Spleen (tissue), 11 donors: ENCODE results near the gene SMPD2. TPM values are rescaled to one million over a fixed set of nuclear protein-coding genes. Genes with fewer than 3 reads are reported as not detected.

Experiments used
- DNase-seq: peaks from one replicate; pipeline ENCODE4 v3.0.0-alpha.2; 2020
- H3K27ac ChIP-seq, 8 donors: fragments of 200-600 bp; sonication (generic) in 7 of 8; 1 replicate in 4 of 8; 2 replicates in 4 of 8; pipeline versions ENCODE4 v1.5.0 to v1.8.0; 2016 to 2021; ENCODE audit warnings: inconsistent platforms in 4 of 8, mild to moderate bottlenecking in 4 of 8, moderate library complexity in 1 of 8
- H3K27me3 ChIP-seq, 7 donors: fragments of 200-600 bp; sonication (generic) in 6 of 7; replicated peaks in 1 of 7; 1 replicate in 4 of 7; 2 replicates in 3 of 7; pipeline versions ENCODE4 v1.5.0 to v1.8.0; 2016 to 2021; ENCODE audit warnings: inconsistent platforms in 3 of 7, mild to moderate bottlenecking in 1 of 7
- H3K36me3 ChIP-seq, 6 donors: fragments of 200-600 bp; sonication (generic) in 5 of 6; 1 replicate in 4 of 6; 2 replicates in 2 of 6; pipeline versions ENCODE4 v1.5.0 to v1.8.0; 2016 to 2021; ENCODE audit warnings: inconsistent platforms in 2 of 6
- H3K4me1 ChIP-seq, 6 donors: fragments of 200-600 bp; sonication (generic) in 5 of 6; 1 replicate in 3 of 6; 2 replicates in 3 of 6; pipeline versions ENCODE4 v1.5.0 to v1.8.0; 2016 to 2021; ENCODE audit warnings: inconsistent platforms in 3 of 6
- H3K4me3 ChIP-seq, 8 donors: fragments of 200-600 bp; sonication (generic) in 7 of 8; 1 replicate in 4 of 8; 2 replicates in 4 of 8; pipeline versions ENCODE4 v1.5.0 to v1.8.0; 2016 to 2021; ENCODE audit warnings: inconsistent platforms in 4 of 8, mild to moderate bottlenecking in 4 of 8, moderate library complexity in 2 of 8
- H3K9me3 ChIP-seq, 8 donors: fragments of 200-600 bp; sonication (generic) in 7 of 8; 1 replicate in 4 of 8; 2 replicates in 4 of 8; pipeline versions ENCODE4 v1.5.0 to v1.8.0; 2016 to 2021; ENCODE audit warnings: inconsistent platforms in 4 of 8
- POLR2A ChIP-seq, 3 donors: fragments of 450-650 bp; IDR thresholded peaks; one replicate each; pipeline ENCODE4 v1.5.1; 2017; ENCODE audit warnings: antibody characterized with exemption in 3 of 3, mild to moderate bottlenecking in 1 of 3
- POLR2AphosphoS5 ChIP-seq, 3 donors: sonication (generic); formaldehyde crosslinking; IDR thresholded peaks; one replicate each; pipeline ENCODE4 v1.5.1; 2017; ENCODE audit warnings: antibody characterized with exemption in 3 of 3
- WGBS, 5 donors: extraction: QIAGEN DNeasy Blood & Tissue Kit in 3 of 5; methylation state at CpG; one replicate each; pipeline versions ENCODE4 v1.1.5 to v1.1.7; 2013 to 2018; 5-methylcytosine and 5-hydroxymethylcytosine counted together
- intact Hi-C: fragments of 100-400 bp; cut with DNase I; formaldehyde crosslinking; loops from one replicate; pipeline ENCODE4 v1.15.0; 2023; ENCODE audit warnings: low total_unique reads
- polyA plus RNA-seq, 3 donors: library from polyadenylated mRNA; stranded (reverse); fragments of 200-250 nt; gene quantifications; one replicate each; pipeline ENCODE4 v1.2.1, GENCODE V29; 2013
- total RNA-seq, 7 donors: library from RNA; depleted of rRNA in 3 of 7; stranded (reverse); fragments of >200 nt in 3 of 7; fragmentation: NEBNext Ultra II Directional in 4 of 7; extraction: Animal tissue kit (Norgen Biotek cat#: 25700) in 4 of 7; gene quantifications; one replicate each; pipeline versions ENCODE4 v1.1.0 to v1.2.1, GENCODE V29; 2016 to 2021
- TF ChIP-seq, protein P1 (sequence below), 11 experiments: fragments of 200-600 bp in 7 of 11; fragments of 450-650 bp in 4 of 11; sonication (generic) in 4 of 11; IDR thresholded peaks in 8 of 11; conservative IDR thresholded peaks in 3 of 11; 1 replicate in 7 of 11; 2 replicates in 4 of 11; pipeline versions ENCODE4 v1.4.0 to v1.8.0; 2016 to 2021; ENCODE audit warnings: antibody characterized with exemption in 11 of 11, inconsistent platforms in 4 of 11, mild to moderate bottlenecking in 1 of 11
- donor health status: healthy with polysubstance abuse.
- donor health status: DM: no; HTN: no; CAD: no; lungs with moderate emphysema.
- donor health status: DM: no; HTN: no; CAD: no.
- donor health status: Bipolar disorder and iron deficiency.
- donor health status: healthy.
- donor health status: DM: no; HTN: no; CAD: no.
- donor health status: DM: yes; HTN: yes; CAD: no.

The SMPD2 gene
- total and polyA plus RNA-seq, 10 donors = 11.4 to 21.4 (median 18.9) TPM

- Histone ChIP-seq H3K4me3 (no peak overlapping the region), H3K9me3 (peaks cover 0 to 6% (median 0%) of the 10 kb centered on the region in 8 donors), H3K36me3 (no peaks in the 10 kb centered on the region), H3K27me3 (no peaks in the 10 kb centered on the region), H3K4me1 (no peaks in the 10 kb centered on the region), H3K27ac (no peak overlapping the region)
- DNase-seq = no peak
- TF ChIP-seq POLR2AphosphoS5 (IDR thresholded peaks at IDR 0.05) = no peak
- TF ChIP-seq POLR2A (IDR thresholded peaks at IDR 0.05) = no peak
- TF ChIP-seq, protein P1, sequence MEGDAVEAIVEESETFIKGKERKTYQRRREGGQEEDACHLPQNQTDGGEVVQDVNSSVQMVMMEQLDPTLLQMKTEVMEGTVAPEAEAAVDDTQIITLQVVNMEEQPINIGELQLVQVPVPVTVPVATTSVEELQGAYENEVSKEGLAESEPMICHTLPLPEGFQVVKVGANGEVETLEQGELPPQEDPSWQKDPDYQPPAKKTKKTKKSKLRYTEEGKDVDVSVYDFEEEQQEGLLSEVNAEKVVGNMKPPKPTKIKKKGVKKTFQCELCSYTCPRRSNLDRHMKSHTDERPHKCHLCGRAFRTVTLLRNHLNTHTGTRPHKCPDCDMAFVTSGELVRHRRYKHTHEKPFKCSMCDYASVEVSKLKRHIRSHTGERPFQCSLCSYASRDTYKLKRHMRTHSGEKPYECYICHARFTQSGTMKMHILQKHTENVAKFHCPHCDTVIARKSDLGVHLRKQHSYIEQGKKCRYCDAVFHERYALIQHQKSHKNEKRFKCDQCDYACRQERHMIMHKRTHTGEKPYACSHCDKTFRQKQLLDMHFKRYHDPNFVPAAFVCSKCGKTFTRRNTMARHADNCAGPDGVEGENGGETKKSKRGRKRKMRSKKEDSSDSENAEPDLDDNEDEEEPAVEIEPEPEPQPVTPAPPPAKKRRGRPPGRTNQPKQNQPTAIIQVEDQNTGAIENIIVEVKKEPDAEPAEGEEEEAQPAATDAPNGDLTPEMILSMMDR (IDR thresholded peaks at IDR 0.05 in 8 of 11, conservative IDR thresholded peaks at IDR 0.05 in 3 of 11) = no peak
- WGBS, 5 donors = 65 to 79% (median 70%) methylated on average over 4 of the region's 4 CpGs
- intact Hi-C loops = no loop called here
Measured at GRCh38 chr6:109417646-109418045, 22.9 kb upstream of the SMPD2 start.

DNA sequence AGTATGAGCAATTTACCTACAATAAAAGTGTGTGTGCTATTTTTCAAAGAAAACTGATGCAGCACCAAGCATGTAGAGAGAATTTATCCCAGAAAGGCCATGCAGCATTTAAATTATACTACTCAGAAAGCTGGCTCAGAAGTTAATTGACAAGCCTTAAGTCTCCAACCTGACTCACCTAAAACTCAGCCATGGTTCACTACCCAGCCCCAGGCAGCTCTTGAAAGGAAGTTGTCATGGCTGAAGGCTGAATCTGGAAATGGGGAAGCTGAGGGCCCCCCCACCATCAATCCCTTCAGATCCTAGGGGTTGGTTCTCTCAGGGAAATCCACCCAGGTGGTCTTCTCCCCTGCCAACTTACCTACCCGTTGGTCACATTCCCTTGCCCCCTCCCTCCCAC, 19.8 kb upstream of the SMPD2 start:
- DNase-seq = no peak
- Histone ChIP-seq H3K9me3 (no peaks in the 10 kb centered on the region), H3K27ac (no peak overlapping the region), H3K36me3 (no peaks in the 10 kb centered on the region), H3K4me1 (no peaks in the 10 kb centered on the region), H3K27me3 (no peaks in the 10 kb centered on the region), H3K4me3 (no peak overlapping the region)
- TF ChIP-seq, protein P1 (IDR thresholded peaks at IDR 0.05 in 8 of 11, conservative IDR thresholded peaks at IDR 0.05 in 3 of 11) = no peak
- TF ChIP-seq POLR2AphosphoS5 (IDR thresholded peaks at IDR 0.05) (no peak), POLR2A (IDR thresholded peaks at IDR 0.05) (no peak)
- intact Hi-C loops = no loop called here
- WGBS, 5 donors = 32 to 58% (median 50%) methylated on average over 1 of the region's 1 CpG

DNA sequence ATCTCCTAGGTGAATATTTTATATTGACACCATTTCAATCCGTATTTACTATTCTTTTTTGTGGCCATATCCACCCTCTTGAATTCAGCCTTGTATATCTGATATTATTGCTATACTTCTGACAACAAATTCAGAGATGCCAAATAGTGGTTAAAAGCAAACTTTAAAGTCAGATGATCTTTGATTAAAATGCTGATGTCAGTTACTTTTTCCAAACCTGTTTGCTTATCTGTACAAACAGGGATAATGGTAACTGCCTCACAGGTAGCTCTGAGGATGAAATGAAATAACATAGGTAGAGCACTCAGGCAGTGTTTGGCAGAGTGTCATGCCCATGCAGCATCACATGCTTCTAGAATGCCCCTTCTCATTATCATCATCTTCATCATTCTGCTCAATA, 19.3 kb upstream of the SMPD2 start:
- H3K9me3 ChIP-seq = no peaks in the 10 kb centered on the region
- no peak overlapping the region for H3K27ac ChIP-seq
- TF ChIP-seq, protein P1 (IDR thresholded peaks at IDR 0.05 in 8 of 11, conservative IDR thresholded peaks at IDR 0.05 in 3 of 11) = no peak
- TF ChIP-seq POLR2A (IDR thresholded peaks at IDR 0.05) (no peak), POLR2AphosphoS5 (IDR thresholded peaks at IDR 0.05) (no peak)
- no peaks in the 10 kb centered on the region for H3K27me3 ChIP-seq
- no peak overlapping the region for H3K4me3 ChIP-seq
- WGBS, 5 donors = 81 to 100% (median 87%) methylated on average over 1 of the region's 1 CpG
- H3K36me3 ChIP-seq = no peaks in the 10 kb centered on the region
- no peak for DNase-seq
- H3K4me1 ChIP-seq = no peaks in the 10 kb centered on the region
- intact Hi-C loops = no loop called here

GRCh38 chr6:109424946-109425345, 15.6 kb upstream of the SMPD2 start:
- no peak for DNase-seq
- TF ChIP-seq POLR2AphosphoS5 (IDR thresholded peaks at IDR 0.05) = no peak
- TF ChIP-seq, protein P1 (IDR thresholded peaks at IDR 0.05 in 8 of 11, conservative IDR thresholded peaks at IDR 0.05 in 3 of 11) = no peak
- no peak for TF ChIP-seq POLR2A (IDR thresholded peaks at IDR 0.05)
- Histone ChIP-seq H3K4me3 (no peak overlapping the region), H3K36me3 (no peaks in the 10 kb centered on the region), H3K9me3 (no peaks in the 10 kb centered on the region), H3K27me3 (no peaks in the 10 kb centered on the region), H3K4me1 (no peaks in the 10 kb centered on the region), H3K27ac (no peak overlapping the region)
- intact Hi-C loops = no loop called here
- WGBS, 5 donors = 84 to 95% (median 89%) methylated on average over 2 of the region's 2 CpGs
